T-cell (primary cell): ENCODE results near the gene E4F1. TPM values are rescaled to one million over a fixed set of nuclear protein-coding genes. Genes with fewer than 3 reads are reported as not detected.

Experiments
- ATAC-seq, 4 experiments: fragments of 200-7000 bp in 3 of 4; fragments of 150-1000 bp in 1 of 4; cut with Tn5 transposase; replicated peaks in 1 of 4; 1 replicate in 3 of 4; 2 replicates in 1 of 4; pipeline ENCODE4 v1.10.0; 2021; ENCODE audit warnings: moderate library complexity in 3 of 4, mild to moderate bottlenecking in 2 of 4, moderate number of reproducible peaks in 1 of 4
- CTCF ChIA-PET, 2 donors: fragments of 300-600 bp; sonication (Branson Sonifier 250); formaldehyde crosslinking; loops; one replicate each; lab custom pipeline; 2022; ENCODE audit warnings: antibody characterized with exemption in 2 of 2; lab: Charles Lee
- POLR2A ChIA-PET, 2 donors: fragments of 300-600 bp; sonication (Branson Sonifier 250); formaldehyde crosslinking; loops; one replicate each; lab custom pipeline; 2022; ENCODE audit warnings: antibody characterized with exemption in 2 of 2; lab: Charles Lee
- DNase-seq, 35 experiments: peaks; one replicate each; pipeline versions ENCODE4 v3.0.0 to v3.0.0-alpha.2; 2013 to 2023
- H3K27ac ChIP-seq: one replicate; pipeline ENCODE4 v1.5.1; 2013; ENCODE audit warnings: low read length
- H3K27me3 ChIP-seq, 2 experiments: replicated peaks in 1 of 2; 1 replicate in 1 of 2; 2 replicates in 1 of 2; pipeline versions ENCODE4 v1.6.1 to v1.7.0; 2013; ENCODE audit warnings: low read length in 1 of 2, mixed read lengths in 1 of 2; ENCODE audit not compliant: control insufficient read depth in 2 of 2, insufficient read depth in 2 of 2; ENCODE audit errors: extremely low read depth in 1 of 2
- H3K36me3 ChIP-seq, 2 donors: 1 replicate in 1 of 2; 2 replicates in 1 of 2; pipeline versions ENCODE4 v1.6.1 to v1.7.0; 2013; ENCODE audit warnings: low read length in 1 of 2; ENCODE audit not compliant: control insufficient read depth in 2 of 2, insufficient read depth in 1 of 2; ENCODE audit errors: extremely low read depth in 1 of 2
- H3K4me1 ChIP-seq, 2 experiments: 1 replicate in 1 of 2; 2 replicates in 1 of 2; pipeline versions ENCODE4 v1.6.1 to v1.7.0; 2013; ENCODE audit warnings: low read length in 2 of 2, mixed read lengths in 1 of 2; ENCODE audit not compliant: insufficient read depth in 2 of 2, control insufficient read depth in 1 of 2; ENCODE audit errors: extremely low read depth in 1 of 2
- H3K4me3 ChIP-seq, 2 donors: 1 replicate in 1 of 2; 2 replicates in 1 of 2; pipeline versions ENCODE4 v1.5.1 to v1.7.0; 2013; ENCODE audit warnings: mild to moderate bottlenecking in 2 of 2, low read length in 1 of 2, moderate library complexity in 1 of 2; ENCODE audit not compliant: control insufficient read depth in 1 of 2; ENCODE audit errors: extremely low read depth in 1 of 2
- H3K9me3 ChIP-seq: 2 replicates; pipeline ENCODE4 v1.7.0; 2013
- H3K27ac Mint-ChIP-seq, 2 donors: one replicate each; pipeline ENCODE4 v1.8.0; 2020 to 2021; ENCODE audit warnings: mild to moderate bottlenecking in 2 of 2, mixed read lengths in 2 of 2
- H3K27me3 Mint-ChIP-seq, 2 donors: one replicate each; pipeline ENCODE4 v1.8.0; 2021 to 2022; ENCODE audit warnings: mixed read lengths in 2 of 2
- H3K36me3 Mint-ChIP-seq: one replicate; pipeline ENCODE4 v1.8.0; 2021; ENCODE audit warnings: mixed read lengths
- H3K4me1 Mint-ChIP-seq, 3 donors: one replicate each; pipeline ENCODE4 v1.8.0; 2020 to 2022; ENCODE audit warnings: mixed read lengths in 3 of 3, mild to moderate bottlenecking in 1 of 3
- H3K4me3 Mint-ChIP-seq, 3 donors: one replicate each; pipeline ENCODE4 v1.8.0; 2020 to 2022; ENCODE audit warnings: mild to moderate bottlenecking in 3 of 3, mixed read lengths in 3 of 3, moderate library complexity in 3 of 3
- H3K9me3 Mint-ChIP-seq, 3 donors: one replicate each; pipeline ENCODE4 v1.8.0; 2020 to 2022; ENCODE audit warnings: mixed read lengths in 3 of 3
- WGBS: methylation state at CpG from one replicate; pipeline ENCODE4 v1.1.5; 2013; ENCODE audit warnings: missing lambda C conversion rate; ENCODE audit not compliant: insufficient coverage; 5-methylcytosine and 5-hydroxymethylcytosine counted together
- total RNA-seq, 35 experiments: library from RNA in 6 of 35; stranded (reverse) in 6 of 35; fragments of 120-200 nt in 1 of 35; gene quantifications; one replicate each; pipeline versions ENCODE4 v1.2.1 to v1.2.4 and lab custom pipeline; 2013 to 2026

E4F1 gene
- total RNA-seq, 5 donors from 2014 or later (not counting 1 experiment from before 2014, with no cell fraction given): 32.8 to 52.0 (median 47.0) TPM

DNA sequence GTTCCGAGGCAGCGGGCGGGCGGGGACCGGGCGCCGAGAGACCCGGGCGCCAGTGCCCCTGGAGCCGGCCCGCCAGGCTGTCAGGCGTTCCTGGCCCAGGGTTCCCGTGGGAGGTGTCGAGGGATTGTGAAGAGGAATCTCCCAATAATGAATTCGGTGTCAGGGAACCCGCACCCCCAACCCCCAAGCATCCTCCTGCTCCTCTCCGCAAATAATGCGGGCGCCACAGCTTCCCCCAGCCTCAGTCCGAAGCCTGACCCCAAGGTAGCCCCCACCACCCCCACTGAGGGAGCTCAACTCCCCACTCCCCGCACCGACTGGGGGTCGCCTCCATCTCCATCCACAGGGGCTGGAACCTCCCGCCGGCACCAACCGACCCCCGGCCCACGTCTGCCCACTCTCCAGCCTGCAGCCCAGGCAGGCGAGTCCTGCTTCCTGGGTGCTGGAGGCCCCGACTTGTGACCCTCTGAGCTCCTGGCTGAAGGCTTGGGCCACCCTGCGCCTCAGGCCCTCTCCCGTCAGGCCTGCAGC lies 26.3 kb upstream of the E4F1 start:
- Mint-ChIP-seq H3K4me3 (peak overlapping the region; percentile 41 to 72 (median 53)), H3K4me1 (peaks cover 0 to 8% (median 4%) of the 10 kb centered on the region in 3 donors), H3K27ac (no peak overlapping the region), H3K27me3 (peaks cover 11 to 35% of the 10 kb centered on the region in 2 donors), H3K9me3 (no peaks in the 10 kb centered on the region), H3K36me3 (no peaks in the 10 kb centered on the region)
- ChIA-PET POLR2A (no interaction called here), CTCF (no interaction called here)
- no peak for ATAC-seq
- no peak overlapping the region for H3K27ac ChIP-seq
- peaks cover 3 to 58% of the 10 kb centered on the region in 2 experiments for H3K27me3 ChIP-seq
- H3K36me3 ChIP-seq: no peaks in the 10 kb centered on the region
- H3K9me3 ChIP-seq: no peaks in the 10 kb centered on the region
- no peak overlapping the region for H3K4me3 ChIP-seq
- DNase-seq: no peak
- WGBS: 28% methylated on average over 22 of the region's 32 CpGs
- peaks cover 0 to 18% of the 10 kb centered on the region in 2 experiments for H3K4me1 ChIP-seq

DNA sequence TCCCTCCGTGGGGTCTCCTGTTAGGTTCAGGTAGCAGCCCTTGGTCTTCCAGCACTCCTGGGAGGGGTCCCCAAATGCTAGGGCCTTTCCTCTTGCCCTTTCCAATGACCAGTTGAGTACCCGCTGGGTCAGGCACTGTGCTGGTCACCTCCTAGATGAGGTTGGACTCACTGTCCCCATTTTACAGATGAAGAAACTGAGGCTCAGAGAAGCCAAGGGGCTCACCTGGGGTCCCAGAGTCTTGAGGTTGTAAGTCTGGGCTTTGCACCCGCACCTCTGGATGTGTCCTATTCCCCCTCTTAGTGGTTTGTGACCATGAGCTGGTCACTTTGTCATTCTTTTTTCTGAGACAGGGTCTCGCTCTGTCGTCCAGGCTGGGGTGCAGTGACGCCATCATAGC lies 25.6 kb upstream of the E4F1 start:
- H3K36me3 Mint-ChIP-seq: no peaks in the 10 kb centered on the region
- H3K4me3 ChIP-seq: no peak overlapping the region
- no peaks in the 10 kb centered on the region for H3K9me3 Mint-ChIP-seq
- H3K9me3 ChIP-seq: no peaks in the 10 kb centered on the region
- no peak overlapping the region for H3K27ac ChIP-seq
- H3K27me3 Mint-ChIP-seq: peaks cover 11 to 35% of the 10 kb centered on the region in 2 donors
- DNase-seq (no peak), ATAC-seq (no peak)
- ChIA-PET POLR2A (no interaction called here), CTCF (no interaction called here)
- H3K27me3 ChIP-seq: peaks cover 3 to 58% of the 10 kb centered on the region in 2 experiments
- H3K36me3 ChIP-seq: no peaks in the 10 kb centered on the region
- 95% methylated on average over 4 of the region's 6 CpGs for WGBS
- H3K4me1 ChIP-seq: peaks cover 0 to 18% of the 10 kb centered on the region in 2 experiments
- peak overlapping the region; percentile 37 to 72 (median 47) for H3K4me3 Mint-ChIP-seq
- peaks cover 0 to 8% (median 4%) of the 10 kb centered on the region in 3 donors for H3K4me1 Mint-ChIP-seq
- H3K27ac Mint-ChIP-seq: peak overlapping the region in 1 of 2 donors; percentile 36

DNA sequence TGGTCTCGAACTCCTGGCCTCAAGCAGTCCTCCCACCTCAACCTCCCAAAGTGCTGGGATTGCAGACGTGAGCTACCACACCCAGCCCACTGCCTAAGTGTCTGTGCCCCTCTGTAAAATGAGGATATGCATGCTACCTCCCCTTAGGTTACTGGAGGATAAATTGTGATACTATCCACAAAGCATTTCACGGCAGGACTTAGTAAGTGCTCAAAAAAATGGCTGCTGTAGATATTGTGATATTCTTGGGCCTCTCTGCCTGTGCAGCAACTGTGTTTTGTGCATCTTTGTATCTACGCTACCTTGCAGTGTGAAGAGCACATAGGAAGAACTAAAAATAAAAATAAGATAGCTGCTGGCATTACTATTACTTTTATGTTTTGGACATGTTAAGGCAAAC lies 25.1 kb upstream of the E4F1 start:
- no peak for ATAC-seq
- CTCF ChIA-PET: no interaction called here
- H3K27ac Mint-ChIP-seq: peak overlapping the region in 1 of 2 donors; percentile 36

DNA sequence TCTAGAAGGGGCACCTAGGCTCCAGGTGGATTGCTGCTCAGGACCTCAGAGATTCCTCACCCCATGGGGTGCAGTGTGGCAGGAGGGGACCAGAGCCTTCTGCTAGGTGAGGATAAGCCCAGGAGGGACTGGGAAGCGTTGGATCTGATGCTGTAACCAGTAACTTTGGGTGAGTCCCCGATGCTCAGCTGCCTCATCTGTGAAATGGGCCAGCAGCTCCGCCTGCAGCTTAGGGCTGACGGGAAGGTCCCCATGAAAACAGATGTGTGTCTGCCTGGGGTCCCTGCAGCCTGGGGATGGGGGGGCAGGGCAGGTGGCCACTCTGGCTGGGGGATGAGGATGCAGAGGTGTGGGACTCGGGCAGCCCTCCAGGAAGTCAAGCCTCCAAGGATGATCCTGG lies 24.3 kb upstream of the E4F1 start:
- Mint-ChIP-seq H3K27me3 (peaks cover 11 to 34% of the 10 kb centered on the region in 2 donors), H3K9me3 (no peaks in the 10 kb centered on the region), H3K36me3 (no peaks in the 10 kb centered on the region), H3K4me3 (no peak overlapping the region), H3K27ac (no peak overlapping the region), H3K4me1 (peaks cover under 1 to 10% (median 4%) of the 10 kb centered on the region in 3 donors)
- H3K4me1 ChIP-seq: peaks cover 0 to 18% of the 10 kb centered on the region in 2 experiments
- no peak overlapping the region for H3K27ac ChIP-seq
- no peak overlapping the region for H3K4me3 ChIP-seq
- ChIA-PET POLR2A (no interaction called here), CTCF (interaction anchor here in 1 of 2 donors (0.6 kb wide), 1 partner anchor 390 kb away, joined by 3 read pairs; no protein-coding TSS in a partner anchor)
- no peaks in the 10 kb centered on the region for H3K9me3 ChIP-seq
- 71% methylated on average over 5 of the region's 5 CpGs for WGBS
- peaks cover 3 to 49% of the 10 kb centered on the region in 2 experiments for H3K27me3 ChIP-seq
- ATAC-seq (no peak), DNase-seq (no peak)
- no peaks in the 10 kb centered on the region for H3K36me3 ChIP-seq

More for the DNA sequence above, 25.1 kb upstream of the E4F1 start:
- POLR2A ChIA-PET: no interaction called here
- Histone ChIP-seq H3K4me1 (peaks cover 0 to 18% of the 10 kb centered on the region in 2 experiments), H3K4me3 (no peak overlapping the region), H3K36me3 (no peaks in the 10 kb centered on the region), H3K27me3 (peaks cover 3 to 57% of the 10 kb centered on the region in 2 experiments), H3K27ac (no peak overlapping the region), H3K9me3 (no peaks in the 10 kb centered on the region)
- Mint-ChIP-seq H3K27me3 (peaks cover 11 to 35% of the 10 kb centered on the region in 2 donors), H3K4me1 (peaks cover 0 to 8% (median 4%) of the 10 kb centered on the region in 3 donors), H3K36me3 (no peaks in the 10 kb centered on the region), H3K9me3 (no peaks in the 10 kb centered on the region), H3K4me3 (peak overlapping the region; percentile 37 to 72 (median 47))
- no peak for DNase-seq
- 75% methylated on average over 1 of the region's 4 CpGs for WGBS

DNA sequence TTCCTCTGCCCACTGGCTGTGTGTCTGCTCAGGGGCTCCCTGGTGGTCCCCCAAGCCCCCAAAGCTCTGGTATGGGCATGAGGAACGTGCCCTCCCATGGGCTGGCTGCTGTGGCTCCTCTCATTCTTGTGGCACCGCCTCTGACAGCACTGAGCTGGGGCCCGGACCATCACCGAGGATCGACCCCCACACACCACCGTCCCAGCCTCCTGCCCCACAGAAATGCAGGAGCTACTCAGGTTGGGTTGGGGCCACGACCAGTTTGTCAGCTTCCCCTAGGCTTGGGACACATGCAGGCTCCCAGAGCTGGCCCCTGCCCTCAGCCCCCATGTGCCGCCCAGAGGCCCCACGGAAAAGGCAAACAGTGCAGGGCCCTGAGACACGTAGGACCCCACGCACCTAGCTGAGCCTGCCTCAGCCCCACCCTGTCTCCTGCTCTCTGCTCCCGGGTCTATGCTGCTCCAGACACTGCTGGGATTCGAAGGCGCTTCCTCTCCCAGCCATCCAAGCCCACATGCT lies 23.7 kb upstream of the E4F1 start:
- H3K36me3 Mint-ChIP-seq: no peaks in the 10 kb centered on the region
- Histone ChIP-seq H3K9me3 (no peaks in the 10 kb centered on the region), H3K36me3 (no peaks in the 10 kb centered on the region), H3K4me1 (peaks cover 0 to 20% of the 10 kb centered on the region in 2 experiments), H3K27me3 (peaks cover 3 to 43% of the 10 kb centered on the region in 2 experiments), H3K4me3 (no peak overlapping the region), H3K27ac (no peak overlapping the region)
- peaks cover 6 to 14% (median 8%) of the 10 kb centered on the region in 3 donors for H3K4me1 Mint-ChIP-seq
- POLR2A ChIA-PET: no interaction called here
- no peak for ATAC-seq
- no peak for DNase-seq
- H3K9me3 Mint-ChIP-seq: no peaks in the 10 kb centered on the region
- no peak overlapping the region for H3K4me3 Mint-ChIP-seq
- no peak overlapping the region for H3K27ac Mint-ChIP-seq
- WGBS: 77% methylated on average over 11 of the region's 14 CpGs
- peaks cover 11 to 31% of the 10 kb centered on the region in 2 donors for H3K27me3 Mint-ChIP-seq
- CTCF ChIA-PET: no interaction called here

DNA sequence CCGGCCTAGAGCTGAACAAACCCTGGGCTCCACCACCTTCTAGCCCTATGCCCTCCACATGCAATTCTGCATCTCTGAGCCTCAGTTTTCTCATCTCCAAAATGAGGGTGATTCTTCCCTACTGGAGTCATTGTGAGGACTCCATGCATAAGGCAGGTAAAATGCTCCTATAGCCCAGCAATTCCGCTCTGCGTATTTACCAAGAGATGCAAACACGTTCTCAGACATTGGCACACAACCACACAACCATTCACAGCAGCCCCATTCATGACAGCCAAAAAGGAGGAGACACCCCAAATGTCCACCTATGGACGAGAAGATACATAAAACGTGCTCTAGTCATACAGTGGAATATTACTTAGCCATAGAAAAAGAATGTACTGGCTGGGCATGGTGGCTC lies 23.1 kb upstream of the E4F1 start:
- Mint-ChIP-seq H3K27ac (no peak overlapping the region), H3K9me3 (no peaks in the 10 kb centered on the region), H3K4me1 (peaks cover 6 to 9% (median 8%) of the 10 kb centered on the region in 3 donors), H3K4me3 (no peak overlapping the region), H3K27me3 (peaks cover 6 to 26% of the 10 kb centered on the region in 2 donors), H3K36me3 (no peaks in the 10 kb centered on the region)
- 100% methylated on average over 2 of the region's 6 CpGs for whole genome bisulfite sequencing
- POLR2A ChIA-PET: no interaction called here
- no peaks in the 10 kb centered on the region for H3K9me3 ChIP-seq
- H3K27ac ChIP-seq: no peak overlapping the region
- no peak overlapping the region for H3K4me3 ChIP-seq
- H3K36me3 ChIP-seq: no peaks in the 10 kb centered on the region
- DNase-seq (no peak), ATAC-seq (no peak)
- peaks cover 3 to 37% of the 10 kb centered on the region in 2 experiments for H3K27me3 ChIP-seq
- CTCF ChIA-PET: no interaction called here
- H3K4me1 ChIP-seq: peaks cover 0 to 20% of the 10 kb centered on the region in 2 experiments
